Activated CD4-positive, alpha-beta T cell treated with anti-CD3 and anti-CD28 coated beads, Interleukin-2, amount 50 U/mL, for 48 hours (primary cell): ENCODE results near the gene SLC19A3.
"Not testable (repeated sequence)": the region's sequence is repeated elsewhere in the genome, so short reads cannot be mapped to it uniquely, and the experiment has no call there.

Experiments used
- DNase-seq, 2 experiments: peaks; one replicate each; pipeline ENCODE4 v3.0.0-alpha.2; 2020

SLC19A3 gene

DNA sequence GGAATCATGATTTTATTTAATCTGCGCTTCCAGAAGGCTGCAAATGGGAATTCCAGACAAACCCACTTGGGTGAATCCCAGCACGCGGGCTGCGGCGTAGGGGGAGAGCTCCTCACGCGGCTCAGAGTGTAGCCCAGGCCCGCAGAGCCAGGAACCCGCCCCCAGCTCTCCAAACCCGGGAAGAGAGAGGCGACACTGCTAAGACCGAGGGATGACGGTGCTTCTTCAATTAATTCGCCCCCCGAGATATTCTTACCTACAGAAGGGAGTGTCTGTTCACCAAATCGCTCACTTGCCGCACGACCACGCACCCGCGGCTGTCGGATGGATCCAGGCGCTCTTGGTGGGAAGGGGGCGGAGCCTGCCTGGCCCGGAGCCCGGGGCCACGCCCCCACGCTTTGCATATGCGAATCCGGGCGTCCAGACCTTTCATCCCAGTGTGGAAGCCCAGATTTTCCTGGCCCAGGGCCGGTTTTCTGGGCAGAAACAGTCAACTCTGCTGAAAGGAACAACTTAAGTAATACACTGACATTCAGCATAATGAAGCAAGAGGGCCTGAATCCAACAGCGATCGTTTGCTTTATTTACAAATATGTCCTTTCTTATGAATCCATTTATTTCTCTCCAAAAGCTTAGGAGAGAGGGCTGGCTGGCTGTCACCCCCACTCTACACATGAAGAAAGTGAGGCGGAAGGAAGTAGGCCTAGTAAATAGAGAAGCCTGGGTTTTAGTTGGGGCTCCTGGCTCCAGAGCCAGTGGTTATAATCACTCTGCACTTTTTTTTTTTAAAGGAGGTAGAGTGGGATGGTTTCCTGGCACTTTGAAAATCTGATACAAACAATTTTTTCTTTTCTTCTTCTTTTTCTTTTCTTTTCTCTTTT is at the start of gene SLC19A3:
Gene SLC19A3 (minus strand): TSS at position 342 of the 881 bp plus-strand sequence. CDS start 15,710 bp downstream, outside the sequence.
- peak; percentile 12 to 14 for DNase-seq

DNA sequence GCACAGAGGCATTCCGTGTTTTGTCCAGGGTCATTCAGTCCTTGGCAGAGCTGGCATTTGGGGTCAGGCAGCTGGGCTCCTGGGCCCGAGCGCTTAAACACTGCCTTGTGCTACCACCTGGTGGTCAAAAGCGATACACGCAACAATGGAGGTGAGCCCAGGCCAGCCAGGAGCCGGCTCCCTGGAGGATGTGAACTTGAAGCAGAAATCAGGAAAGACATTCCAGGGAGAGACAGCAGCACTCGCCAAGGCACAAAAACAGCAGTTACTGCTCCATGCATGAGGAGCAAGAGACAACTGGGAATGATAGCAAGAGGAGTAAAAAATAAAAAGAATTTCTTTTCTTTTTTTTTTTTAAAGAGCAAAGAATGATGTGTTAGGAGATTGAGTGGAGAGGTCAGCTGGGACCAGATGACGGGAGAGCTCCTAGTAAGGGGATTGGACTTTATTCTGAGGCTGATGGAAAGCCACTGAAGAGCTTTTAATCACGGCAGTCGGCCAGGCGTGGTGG is 48.6 kb upstream of the SLC19A3 start:
- peak; percentile 68 to 73 for DNase-seq

DNA sequence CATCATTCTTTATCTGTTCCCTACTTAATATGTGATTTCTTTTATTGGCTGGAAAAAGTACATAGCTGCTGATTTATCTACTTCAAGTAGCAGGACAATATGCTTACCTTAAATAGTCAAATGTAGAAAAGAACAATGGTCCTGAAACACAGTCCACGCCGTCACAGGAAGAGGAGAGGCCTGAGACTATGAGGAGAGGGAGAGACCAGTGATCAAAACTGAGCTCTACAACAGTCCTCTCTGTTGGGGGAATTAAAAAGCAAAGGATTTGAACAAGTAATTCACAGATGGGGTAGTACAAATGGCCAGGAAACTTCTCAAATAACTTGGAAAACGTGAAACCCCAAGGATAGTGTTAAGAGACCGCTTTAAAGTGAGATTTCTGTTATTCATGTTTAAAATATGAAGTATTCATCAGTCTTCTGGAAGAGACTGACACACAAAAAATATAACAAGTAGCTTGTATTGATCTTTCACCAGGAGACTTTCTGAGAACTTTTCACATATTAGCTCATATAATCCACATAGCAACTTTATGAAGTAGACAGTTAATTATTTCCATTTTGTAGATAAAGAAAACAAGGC is 48.1 kb upstream of the SLC19A3 start:
- no peak for DNase-seq

DNA sequence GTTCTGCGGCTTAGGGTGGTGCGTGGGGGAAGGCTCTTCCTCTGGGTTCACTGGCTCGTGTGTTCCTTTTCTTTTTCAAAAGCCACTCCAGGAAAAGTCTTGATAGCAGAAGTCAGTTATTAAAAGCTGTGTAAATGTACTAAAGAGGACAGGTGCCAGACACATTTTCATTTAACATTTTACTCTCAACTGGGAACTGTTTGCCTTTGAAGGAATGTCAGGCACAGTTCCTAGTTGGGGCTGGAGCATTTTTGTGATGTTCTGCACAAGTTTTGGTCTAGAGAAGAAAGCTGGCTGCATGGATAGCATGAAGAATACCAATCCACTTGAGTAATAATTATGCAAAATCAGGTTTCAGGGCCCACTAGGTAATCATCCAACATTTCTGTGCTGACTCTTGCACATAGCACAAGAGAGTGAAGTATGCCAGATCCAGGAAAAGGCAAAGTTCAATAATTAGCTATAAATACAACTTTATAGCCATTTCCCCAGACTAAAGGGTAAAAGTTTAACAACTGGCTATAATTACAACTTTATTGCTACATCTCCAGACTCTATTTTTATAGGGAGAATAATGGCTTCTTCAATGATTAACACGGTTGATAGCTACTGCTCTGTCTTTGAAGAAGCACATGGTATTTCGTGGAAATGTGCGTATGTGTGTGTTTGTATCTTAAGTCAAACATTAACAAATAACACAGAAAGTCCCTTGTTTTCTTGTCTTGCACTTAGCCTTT is 44.1 kb upstream of the SLC19A3 start:
- no peak for DNase-seq

DNA sequence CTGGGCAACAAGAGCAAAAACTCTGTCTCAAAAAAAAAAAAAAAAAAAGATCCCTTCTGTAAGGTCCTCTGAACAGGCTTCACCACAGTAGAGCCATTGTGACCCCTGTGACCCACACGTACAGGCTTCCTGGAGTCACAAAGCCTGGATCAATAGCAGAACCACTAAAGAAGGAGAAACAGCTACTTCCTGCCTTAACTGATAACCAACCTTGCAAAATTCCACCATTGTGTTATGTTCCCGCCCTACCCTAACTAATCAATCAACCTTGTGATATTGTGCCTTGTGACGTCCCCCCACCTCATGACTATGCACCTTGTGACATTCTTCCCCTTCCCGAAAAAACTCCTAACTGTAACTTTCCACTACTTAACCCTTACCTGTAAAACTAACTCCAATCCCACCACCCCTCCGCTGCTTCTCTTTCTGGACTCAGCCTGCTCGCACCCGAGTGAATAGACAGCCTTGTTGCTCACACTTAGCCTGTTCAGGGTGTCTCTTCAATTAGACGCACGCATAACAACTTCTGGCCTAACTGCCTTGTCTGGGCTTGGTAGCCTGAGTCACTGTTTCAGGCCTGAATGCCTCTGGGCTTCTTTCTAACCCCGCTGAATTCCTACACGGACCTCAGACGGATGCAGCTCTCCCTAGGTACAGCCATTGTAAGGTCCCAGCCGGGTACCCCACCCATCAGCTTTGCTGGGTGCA is 41.7 kb upstream of the SLC19A3 start:
- DNase-seq: no peak

DNA sequence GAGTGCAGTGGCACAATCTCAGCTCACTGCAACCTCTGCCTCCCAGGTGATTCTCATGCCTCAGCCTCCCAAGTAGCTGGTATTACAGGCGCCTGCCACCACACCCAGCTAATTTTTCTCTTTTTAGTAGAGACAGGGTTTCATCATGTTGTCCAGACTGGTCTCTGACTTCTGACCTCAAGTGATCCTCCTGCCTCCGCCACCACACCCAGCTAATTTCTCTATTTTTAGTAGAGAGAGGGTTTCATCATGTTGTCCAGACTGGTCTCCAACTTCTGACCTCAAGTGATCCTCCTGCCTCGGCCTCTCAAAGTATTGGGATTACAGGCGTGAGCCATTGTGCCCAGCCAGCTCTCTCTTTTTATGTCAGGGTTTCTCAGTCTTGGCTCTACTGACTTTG is 38.4 kb upstream of the SLC19A3 start:
- not testable (repeated sequence) for DNase-seq

DNA sequence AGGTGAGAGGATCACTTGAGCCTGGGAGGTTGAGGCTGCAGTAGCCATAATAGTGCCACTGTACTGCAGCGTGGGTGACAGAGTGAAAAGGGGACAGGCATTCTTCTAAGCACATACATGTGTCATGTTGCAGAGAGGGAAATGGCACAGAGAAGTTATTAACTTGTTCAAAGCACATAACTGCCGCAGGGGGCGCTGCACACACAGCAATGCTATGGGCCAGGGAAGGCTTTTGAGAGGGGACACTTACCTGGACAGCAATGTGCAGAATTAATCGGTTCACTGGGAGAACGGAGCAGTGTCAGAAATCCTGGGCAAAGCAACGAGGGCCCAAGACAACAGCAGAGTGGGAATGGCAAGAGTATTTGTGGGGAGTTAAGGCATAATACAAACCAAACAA is 30.3 kb upstream of the SLC19A3 start:
- peak in 1 of 2 experiments; percentile 6 for DNase-seq

DNA sequence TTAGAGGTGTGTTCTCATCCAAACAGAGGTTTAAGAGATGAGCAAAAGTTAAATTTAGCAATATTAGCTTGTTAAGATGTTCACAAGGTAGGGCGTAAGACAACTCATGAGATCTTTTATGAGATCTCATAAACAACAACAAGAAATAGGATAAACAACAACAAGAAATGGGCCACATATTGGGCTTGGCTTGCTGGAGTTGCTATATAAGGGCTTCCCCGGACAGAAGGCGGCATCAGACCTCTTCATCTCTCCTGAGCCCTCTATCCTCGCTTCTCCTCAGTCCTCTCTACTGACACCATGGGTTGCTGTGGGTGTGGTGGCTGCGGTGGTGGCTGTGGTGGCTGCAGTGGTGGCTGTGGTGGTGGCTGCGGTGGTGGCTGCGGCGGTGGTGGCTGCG is 27.8 kb upstream of the SLC19A3 start, which contains the start of gene SCYGR8:
Gene SCYGR8 (plus strand): TSS at position 301 of the 400 bp plus-strand sequence. CDS start 0 bp downstream, at position 301.
- DNase-seq: no peak

DNA sequence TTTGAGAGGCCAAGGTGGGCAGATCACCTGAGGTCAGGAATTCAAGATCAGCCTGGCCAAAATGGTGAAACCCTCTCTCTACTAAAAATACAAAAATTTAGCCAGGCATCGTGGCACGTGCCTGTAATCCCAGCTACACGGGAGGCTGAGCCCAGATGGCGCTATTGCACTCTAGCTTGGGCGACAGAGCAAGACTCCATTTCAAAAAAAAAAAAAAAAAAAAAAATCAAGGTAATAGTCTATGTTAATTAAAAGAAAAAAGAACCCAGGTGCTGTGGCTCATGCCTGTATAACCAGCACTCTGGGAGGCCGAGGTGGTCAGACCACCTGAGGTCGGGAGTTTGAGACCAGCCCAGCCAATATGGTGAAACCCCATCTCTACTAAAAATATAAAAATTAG is 22.9 kb upstream of the SLC19A3 start:
- DNase-seq: peak; percentile 5 to 11

DNA sequence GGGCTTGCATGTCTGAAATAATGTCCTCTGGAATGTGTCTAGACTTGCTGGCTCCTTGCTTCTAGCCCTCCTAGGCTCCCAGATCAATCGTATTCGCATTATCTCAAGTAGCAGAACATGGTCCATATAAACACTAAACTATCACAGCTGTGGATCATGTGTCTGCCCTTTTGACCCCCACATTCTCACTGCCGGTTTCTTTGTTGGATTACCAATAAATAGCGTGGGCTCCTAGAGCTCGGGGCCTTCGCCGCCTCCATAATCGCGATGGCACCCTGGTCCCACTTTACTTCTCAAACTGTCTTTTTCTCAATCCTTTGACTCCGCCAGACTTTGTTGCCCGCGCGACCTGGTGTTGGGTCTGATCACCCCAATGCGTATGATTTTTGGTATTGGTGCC is 21.5 kb upstream of the SLC19A3 start:
- DNase-seq: no peak

DNA sequence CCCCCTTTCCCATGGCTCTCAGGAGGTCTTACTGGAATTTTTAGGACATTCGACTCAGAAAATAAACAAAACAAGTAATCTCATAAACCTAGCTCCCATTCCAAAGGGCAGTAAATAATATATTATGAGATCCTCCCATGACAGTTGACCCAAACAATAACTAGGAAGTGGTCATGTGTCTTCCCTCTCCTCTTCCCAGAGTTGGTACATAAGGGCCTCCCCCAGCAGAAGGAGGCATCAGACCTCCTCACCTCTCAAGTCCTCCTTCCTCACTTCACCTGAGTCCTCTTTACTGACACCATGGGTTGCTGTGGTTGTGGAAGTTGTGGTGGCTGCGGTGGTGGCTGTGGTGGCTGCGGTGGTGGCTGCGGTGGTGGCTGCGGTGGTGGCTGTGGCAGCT is 10.2 kb upstream of the SLC19A3 start, which contains the start of gene SCYGR7:
Gene SCYGR7 (plus strand): TSS at position 301 of the 400 bp plus-strand sequence. CDS start 0 bp downstream, at position 301.
- no peak for DNase-seq

DNA sequence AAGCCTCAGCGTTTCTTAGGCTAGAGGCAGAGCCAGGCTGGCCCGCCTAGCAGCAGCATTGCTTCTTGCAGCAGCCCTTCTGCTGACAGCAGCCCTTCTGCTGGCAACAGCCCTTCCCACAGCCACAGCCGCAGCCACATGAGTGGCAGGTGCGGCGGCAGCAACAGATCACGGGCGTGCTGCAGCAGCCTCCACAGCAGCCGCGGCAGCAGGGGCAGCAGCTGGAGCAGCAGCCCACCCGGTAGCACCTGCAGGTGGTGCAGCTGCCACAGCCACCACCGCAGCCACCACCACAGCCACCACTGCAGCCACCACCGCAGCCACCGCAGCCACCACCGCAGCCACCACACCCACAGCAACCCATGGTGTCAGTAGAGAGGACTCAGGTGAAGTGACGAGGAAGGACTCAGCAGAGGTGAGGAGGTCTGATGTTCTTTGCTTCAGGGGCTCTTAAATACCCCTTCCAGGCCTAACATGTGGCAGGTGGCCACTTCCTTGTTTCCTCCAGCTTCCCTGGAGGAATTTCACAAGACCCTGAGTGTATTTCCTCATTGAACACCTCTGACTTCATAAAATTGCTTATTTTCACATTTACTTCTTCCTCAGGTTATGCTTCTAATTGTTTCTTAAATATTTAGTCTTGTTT is 6.7 kb upstream of the SLC19A3 start, which contains the start of gene SCYGR6:
Gene SCYGR6 (minus strand): TSS at position 364 of the 646 bp plus-strand sequence. CDS start 0 bp downstream, at position 364.
- DNase-seq: no peak

DNA sequence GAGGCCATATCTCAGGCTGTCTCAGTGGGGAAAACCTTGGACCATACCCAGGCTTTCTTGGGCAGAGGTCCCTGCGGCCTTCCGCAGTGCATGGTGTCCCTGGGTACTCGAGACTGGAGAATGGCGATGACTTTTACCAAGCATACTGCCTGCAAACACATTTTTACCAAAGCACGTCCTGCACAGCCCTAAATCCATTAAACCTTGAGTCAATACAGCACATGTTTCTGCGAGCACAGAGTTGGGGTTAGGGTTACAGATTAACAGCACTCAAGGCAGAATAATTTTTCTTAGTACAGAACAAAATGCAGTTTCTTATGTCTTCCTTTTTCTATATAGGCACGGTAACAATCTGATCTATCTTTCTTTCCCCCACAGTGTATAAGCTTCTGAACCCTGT is 5.0 kb upstream of the SLC19A3 start:
- DNase-seq: not testable (repeated sequence)

DNA sequence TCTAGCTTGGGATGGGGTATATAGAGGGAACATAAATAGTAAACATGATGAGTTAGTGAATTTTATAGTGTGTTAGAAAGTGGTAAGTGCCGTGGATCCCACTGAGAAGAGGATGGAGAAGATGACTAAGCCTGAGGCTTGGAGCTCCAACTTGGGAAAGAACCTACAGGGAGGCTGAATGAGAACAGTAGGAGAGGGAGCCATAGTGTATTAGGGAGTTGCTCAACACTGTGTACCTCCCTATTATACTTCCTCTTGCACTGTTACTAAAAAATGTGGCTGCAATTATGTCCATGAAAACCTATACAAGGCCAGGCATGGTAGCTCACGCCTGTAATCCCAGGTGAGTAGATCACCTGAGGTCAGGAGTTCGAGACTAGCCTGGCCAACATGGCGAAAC is 2.9 kb upstream of the SLC19A3 start:
- no peak for DNase-seq

DNA sequence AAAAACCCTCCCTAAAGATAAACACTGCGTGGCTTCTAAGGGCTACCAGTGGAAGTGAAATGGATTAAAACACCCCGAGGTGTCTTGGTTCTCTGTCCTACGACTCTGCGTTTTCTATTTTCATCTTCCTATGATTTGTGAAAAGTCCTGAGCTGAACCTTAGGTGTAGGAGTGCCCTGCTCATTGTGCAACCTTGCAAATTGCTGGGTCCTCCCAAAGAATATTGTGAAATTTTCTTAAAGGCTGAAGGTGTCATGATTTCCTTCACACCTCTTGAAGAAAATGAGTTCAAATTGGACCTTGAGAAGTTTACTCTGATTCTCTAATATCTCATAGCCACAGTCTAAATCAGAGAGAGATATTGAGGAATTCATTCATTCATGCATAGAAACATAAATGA is 1.8 kb upstream of the SLC19A3 start:
- DNase-seq: no peak

DNA sequence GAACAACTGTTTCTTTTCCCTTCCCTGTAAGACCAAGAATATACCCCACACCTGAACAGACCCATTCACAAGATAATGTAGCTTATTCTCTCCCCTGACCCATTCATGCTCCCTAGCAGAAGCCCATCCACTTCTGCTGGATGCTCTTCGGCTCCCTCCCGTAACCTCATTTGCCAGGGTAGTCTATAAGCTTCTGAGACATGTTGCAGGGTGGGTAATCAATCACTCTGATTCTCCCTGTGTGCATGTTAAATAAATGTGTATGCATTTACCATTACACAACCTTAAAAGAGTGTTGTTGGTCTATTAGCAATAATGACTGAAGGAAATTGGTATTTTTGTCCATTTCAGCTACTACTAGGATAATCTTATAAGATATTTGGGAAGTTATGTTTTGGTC is 1.3 kb downstream of the SLC19A3 start:
- no peak for DNase-seq

DNA sequence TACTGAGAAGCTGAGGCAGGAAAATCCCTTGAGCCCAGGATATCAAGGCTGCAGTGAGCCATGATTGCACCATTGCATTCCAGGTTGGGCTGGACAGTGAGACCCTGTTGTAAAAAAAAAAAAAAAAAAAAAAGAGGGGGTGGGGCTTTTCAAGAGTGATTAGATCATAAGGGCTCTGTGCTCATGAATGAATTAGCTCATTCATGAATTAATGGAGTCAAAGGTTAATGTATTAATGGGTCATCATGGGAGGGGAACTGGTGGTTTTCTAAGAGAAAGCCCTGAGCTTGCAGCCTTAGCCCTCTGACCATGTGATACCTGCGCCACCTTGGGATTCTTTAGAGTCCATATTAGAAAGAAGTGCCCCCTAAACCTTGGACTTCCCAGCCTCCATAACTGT is 4.5 kb downstream of the SLC19A3 start:
- no peak for DNase-seq

DNA sequence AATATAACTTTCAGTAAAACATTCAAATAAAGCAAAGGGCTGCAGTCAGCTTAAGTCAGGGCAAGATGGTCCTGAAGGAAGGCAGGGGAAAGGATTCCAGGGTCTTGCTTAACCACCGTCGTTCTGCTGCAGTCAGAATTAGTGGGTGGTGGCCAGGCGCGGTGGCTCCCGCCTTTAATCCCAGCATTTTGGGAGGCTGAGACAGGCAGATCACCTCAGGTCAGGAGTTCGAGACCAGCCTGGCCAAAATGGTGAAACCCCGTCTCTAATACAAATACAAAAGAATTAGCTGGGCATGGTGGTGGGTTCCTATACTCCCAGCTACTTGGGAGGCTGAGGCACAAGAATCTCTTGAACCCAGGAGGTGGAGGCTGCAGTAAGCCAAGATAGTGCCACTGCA is 6.8 kb downstream of the SLC19A3 start:
- no peak for DNase-seq

DNA sequence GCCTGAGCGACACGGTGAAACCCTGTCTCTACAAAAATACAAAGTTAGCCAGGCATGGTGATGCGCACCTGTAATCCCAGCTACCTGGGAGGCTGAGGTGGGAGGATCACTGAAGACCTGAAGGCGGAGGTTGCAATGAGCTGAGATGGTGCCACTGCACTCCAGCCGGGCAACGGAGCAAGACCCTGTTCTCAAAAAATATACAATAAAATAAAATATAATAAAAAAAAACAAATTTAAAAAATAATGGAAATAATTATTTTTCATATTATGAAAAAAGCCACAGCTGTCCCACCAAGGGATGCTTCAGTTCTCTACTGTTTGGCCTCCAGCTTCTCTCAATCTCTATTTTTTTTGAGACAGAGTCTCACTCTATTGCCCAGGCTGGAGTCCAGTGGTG is 10.4 kb downstream of the SLC19A3 start:
- no peak for DNase-seq

DNA sequence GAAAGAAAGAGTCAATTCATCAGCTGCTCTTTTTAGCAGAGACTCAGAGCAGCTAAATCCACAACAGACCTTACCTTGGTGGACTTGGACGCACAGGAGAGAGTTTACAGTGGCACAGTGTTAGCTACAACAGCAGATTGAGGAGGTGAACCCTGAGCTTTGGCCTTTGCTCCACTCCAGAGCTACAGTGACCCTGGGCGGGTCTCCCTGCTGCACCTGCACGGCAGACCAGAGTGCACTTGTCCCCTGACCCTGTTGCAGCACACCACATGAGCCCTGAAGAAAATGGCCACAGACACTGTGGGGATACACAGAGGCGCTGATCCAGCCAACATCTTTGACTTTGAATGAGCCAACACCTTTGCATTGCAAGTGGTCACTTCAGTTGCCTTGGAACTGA is 11.0 kb downstream of the SLC19A3 start:
- DNase-seq: no peak

DNA sequence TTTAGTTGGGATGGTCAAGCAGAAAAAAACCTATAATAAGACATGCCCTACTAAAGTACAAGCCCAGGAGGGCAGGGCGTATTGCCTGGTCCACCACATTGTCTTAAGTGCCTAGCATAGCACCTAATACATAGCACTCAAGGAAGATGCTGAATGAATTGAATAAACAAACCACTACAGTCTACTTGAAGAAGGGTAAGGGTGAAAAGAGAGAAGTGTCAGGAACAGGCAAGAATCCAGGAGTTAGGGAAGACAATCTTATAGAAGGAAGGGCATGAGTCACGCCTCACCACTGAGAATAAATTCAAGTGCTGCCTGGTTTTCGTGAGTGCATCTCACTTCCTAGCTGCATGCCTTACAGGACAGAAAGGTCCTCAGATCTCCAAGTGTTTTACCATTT is 13.9 kb downstream of the SLC19A3 start:
- DNase-seq: no peak

DNA sequence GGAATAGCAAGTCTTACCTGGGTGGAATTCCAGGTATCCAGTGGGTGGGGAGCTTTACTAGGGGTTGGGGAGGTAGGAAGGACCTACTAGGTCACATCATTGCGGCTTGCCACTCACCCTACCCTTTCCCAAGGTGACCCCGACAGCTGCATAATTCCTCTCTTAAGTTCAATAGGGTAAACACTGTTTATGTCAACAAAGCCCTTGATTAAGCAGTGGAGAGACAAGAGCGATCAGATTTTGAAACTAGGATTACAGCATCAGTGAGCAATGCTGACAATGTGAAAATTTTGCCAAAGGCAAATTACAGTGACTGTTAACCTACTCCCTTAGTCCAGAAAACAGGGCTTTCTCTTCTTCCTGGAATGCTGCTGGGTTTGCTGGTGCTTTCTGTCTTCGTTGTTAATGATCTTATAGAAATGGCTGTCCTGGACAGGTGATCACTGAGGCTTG is 14.5 kb downstream of the SLC19A3 start:
- DNase-seq: no peak
